Measurements from ENCODE around the gene TNPO3. TPM values are rescaled to one million over a fixed set of nuclear protein-coding genes. Genes with fewer than 3 reads are reported as not detected.

TNPO3 gene
- total and polyA plus RNA-seq, 8 donors, result 32.5 to 40.5 (median 37.5) TPM

DNA sequence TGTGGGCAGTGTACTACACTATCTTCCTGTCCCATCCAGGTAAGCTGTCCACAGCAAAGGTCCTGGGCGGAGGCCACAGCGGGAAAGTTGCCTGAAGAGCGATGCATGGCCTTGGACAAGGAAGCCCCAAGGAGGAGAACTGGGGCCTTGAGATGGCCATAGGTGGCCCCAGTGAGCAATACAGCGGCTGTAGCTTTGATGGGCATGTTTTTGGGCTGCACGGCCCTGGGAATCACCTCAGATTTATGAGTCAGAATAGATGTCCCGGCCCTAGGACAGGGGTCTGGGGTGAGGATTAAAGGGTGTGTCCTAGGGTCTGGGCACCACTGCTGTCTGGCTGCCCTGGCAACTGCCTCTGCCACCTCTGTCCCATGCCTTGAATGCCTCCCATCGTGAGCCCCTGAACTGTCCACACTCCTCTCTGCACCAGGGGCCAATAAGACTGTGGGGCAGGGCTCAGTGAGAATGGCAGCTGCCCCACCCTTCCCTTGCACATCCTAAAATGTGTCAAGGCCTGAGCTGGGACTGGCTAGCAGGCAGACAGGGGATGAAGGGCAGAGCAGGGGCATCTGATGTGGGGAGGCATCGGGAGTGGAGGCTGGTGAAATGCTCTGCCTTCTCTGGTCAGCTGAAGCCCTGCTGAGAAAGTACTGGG lies 126.6 kb downstream of the TNPO3 start:
- ATAC-seq, result no peak

DNA sequence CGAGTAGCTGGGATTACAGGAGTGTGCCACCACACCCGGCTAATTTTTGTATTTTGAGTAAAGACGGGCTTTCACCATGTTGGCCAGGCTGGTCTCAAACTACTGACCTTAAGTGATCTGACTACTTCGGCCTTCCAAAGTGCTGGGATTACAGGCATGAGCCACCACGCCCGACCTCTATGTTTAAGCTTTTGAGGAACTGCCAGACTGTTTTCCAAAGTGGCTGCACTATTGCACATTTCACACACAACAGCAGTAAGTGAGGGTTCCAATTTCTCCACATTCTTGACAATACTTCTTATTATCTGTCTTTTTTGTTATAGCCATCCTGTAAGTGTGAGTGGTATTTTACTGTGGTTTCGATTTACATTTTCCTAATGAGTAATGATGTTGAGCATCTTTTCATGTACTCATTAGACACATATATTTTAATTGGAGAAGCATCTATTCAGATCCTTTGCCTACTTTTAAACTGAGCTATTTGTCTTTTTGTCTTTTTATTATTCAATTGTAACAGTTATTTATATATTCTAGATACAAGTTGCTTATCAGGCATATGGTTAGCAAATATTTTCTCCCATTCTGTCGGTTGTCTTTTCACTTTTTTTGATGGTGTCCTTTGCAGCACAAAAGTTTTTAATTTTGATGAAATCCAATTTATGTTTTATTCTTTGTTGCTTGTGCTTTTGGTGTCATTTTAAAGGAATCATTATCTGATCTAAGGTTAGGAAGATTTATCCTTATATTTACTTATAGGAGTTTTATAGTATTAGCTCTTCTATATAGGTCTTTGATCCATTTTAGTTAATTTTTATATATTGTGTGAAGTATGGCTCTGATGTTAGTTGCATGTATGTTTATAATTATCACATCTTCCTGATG lies 130.0 kb downstream of the TNPO3 start:
- TF ChIP-seq, protein P1, sequence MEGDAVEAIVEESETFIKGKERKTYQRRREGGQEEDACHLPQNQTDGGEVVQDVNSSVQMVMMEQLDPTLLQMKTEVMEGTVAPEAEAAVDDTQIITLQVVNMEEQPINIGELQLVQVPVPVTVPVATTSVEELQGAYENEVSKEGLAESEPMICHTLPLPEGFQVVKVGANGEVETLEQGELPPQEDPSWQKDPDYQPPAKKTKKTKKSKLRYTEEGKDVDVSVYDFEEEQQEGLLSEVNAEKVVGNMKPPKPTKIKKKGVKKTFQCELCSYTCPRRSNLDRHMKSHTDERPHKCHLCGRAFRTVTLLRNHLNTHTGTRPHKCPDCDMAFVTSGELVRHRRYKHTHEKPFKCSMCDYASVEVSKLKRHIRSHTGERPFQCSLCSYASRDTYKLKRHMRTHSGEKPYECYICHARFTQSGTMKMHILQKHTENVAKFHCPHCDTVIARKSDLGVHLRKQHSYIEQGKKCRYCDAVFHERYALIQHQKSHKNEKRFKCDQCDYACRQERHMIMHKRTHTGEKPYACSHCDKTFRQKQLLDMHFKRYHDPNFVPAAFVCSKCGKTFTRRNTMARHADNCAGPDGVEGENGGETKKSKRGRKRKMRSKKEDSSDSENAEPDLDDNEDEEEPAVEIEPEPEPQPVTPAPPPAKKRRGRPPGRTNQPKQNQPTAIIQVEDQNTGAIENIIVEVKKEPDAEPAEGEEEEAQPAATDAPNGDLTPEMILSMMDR (IDR thresholded peaks at IDR 0.05), result no peak
- H3K27ac ChIP-seq, result no peak overlapping the region
- no peak overlapping the region for H3K4me3 ChIP-seq
- peaks cover 0 to 6% of the 10 kb centered on the region in 2 donors for H3K4me1 ChIP-seq
- H3K27me3 ChIP-seq, result peaks cover 0 to 36% of the 10 kb centered on the region in 2 donors
- intact Hi-C loops (cut with DNase I), result no loop called here
- no peak for ATAC-seq
- H3K36me3 ChIP-seq, result no peaks in the 10 kb centered on the region
- no peak for DNase-seq
- H3K9me3 ChIP-seq, result no peaks in the 10 kb centered on the region

More for the DNA sequence above, 126.6 kb downstream of the TNPO3 start:
- no peak for DNase-seq
- Histone ChIP-seq H3K4me3 (no peak overlapping the region), H3K9me3 (no peaks in the 10 kb centered on the region), H3K36me3 (no peaks in the 10 kb centered on the region), H3K27me3 (peaks cover 0 to 4% of the 10 kb centered on the region in 2 donors), H3K27ac (no peak overlapping the region), H3K4me1 (peaks cover 0 to 17% of the 10 kb centered on the region in 2 donors)
- TF ChIP-seq, protein P1 (IDR thresholded peaks at IDR 0.05), result no peak
- intact Hi-C loops (cut with DNase I), result no loop called here

DNA sequence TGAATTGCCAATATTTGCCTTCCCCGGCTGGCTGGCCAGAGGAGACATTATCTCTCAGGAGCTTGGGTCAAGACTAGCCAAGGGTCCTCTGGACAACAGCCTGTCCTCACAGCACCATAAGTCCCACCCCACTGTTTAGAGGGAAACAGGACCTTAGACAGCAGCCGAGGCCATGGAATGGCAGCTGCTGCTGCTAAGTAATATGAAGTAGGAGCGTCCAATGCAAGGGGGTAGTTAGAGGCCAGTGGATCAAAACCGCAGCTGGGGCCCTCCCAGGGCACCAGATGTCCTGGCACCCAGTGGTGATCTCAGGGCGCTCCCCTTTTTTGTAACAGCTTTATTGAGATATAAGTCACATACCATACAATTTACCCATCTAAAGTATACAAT lies 131.5 kb downstream of the TNPO3 start:
- intact Hi-C loops (cut with DNase I), result no loop called here
- DNase-seq, result no peak
- ATAC-seq, result no peak
- TF ChIP-seq, protein P1 (IDR thresholded peaks at IDR 0.05), result no peak
- Histone ChIP-seq H3K27me3 (peaks cover 0 to 50% of the 10 kb centered on the region in 2 donors), H3K36me3 (no peaks in the 10 kb centered on the region), H3K27ac (no peak overlapping the region), H3K9me3 (no peaks in the 10 kb centered on the region), H3K4me3 (no peak overlapping the region), H3K4me1 (peaks cover 0 to 6% of the 10 kb centered on the region in 2 donors)

DNA sequence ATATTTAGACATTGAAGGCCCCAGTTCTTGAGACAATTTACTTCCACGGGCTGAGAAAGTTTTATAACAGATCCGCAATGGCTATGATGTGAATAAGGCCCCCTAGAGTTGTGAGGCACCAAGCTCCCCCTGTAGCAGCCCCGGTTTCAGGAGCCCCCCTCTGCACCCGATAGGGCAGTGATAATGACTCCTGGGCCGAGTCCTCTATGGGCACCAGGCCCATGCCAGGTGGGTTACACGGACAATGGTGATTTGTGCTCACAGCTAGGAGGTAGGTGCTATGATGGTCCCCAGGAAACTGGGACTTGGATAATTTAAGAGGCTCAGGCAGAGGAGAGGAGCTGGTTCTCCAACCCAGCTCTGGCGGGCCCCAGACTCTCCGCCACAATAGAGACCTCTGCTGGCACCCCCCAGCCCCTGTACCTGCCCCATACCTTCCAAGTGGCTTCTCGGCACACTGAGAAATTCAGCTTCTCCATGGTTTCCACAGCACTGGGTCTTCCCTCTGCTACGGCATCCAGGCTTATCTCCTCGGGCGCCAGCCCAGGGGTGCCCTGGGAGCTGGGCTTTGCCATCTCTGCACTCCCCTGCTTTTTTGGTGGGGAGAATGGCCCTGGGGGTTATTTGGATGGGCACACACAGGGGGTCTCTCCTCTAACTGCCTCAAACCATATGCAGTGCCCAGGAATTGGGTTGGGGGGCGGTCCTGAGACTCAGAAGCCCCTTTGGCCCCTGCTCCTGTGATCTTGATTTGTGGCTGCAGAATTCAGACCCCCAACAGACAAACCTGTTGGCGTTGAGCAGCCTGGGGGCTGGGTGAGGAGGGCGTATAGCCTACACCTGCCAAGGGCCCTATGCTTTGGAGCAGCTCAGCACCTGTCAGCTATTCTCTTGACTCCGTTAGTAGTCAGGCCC lies 132.2 kb downstream of the TNPO3 start:
- TF ChIP-seq, protein P1 (IDR thresholded peaks at IDR 0.05), result no peak
- Histone ChIP-seq H3K9me3 (no peaks in the 10 kb centered on the region), H3K27ac (no peak overlapping the region), H3K36me3 (no peaks in the 10 kb centered on the region), H3K4me1 (peaks cover 0 to 6% of the 10 kb centered on the region in 2 donors), H3K27me3 (peaks cover 0 to 54% of the 10 kb centered on the region in 2 donors), H3K4me3 (no peak overlapping the region)
- intact Hi-C loops (cut with DNase I), result no loop called here
- ATAC-seq (no peak), DNase-seq (no peak)

Data from left lung (tissue), 10 donors.